Liver (tissue), 9 donors: ENCODE results near the gene CACNG4. TPM values are rescaled to one million over a fixed set of nuclear protein-coding genes. Genes with fewer than 3 reads are reported as not detected.

Experiments
- DNase-seq: peaks from one replicate; pipeline ENCODE4 v3.0.0-alpha.2; 2017; ENCODE audit warnings: low spot score
- H3K27ac ChIP-seq, 2 donors: one replicate each; pipeline ENCODE4 v1.7.0; 2013; ENCODE audit warnings: inconsistent platforms in 2 of 2, low read length in 2 of 2, control low read depth in 1 of 2, low read depth in 1 of 2, mild to moderate bottlenecking in 1 of 2
- H3K27me3 ChIP-seq, 4 donors: one replicate each; pipeline versions ENCODE4 v1.6.1 to v1.7.0; 2013; ENCODE audit warnings: low read length in 3 of 4, inconsistent platforms in 1 of 4, mild to moderate bottlenecking in 1 of 4, moderate library complexity in 1 of 4; ENCODE audit not compliant: control insufficient read depth in 4 of 4, insufficient read depth in 4 of 4
- H3K36me3 ChIP-seq, 4 donors: one replicate each; pipeline versions ENCODE4 v1.6.1 to v1.7.0; 2013; ENCODE audit warnings: low read length in 3 of 4, mild to moderate bottlenecking in 3 of 4, low read depth in 1 of 4, moderate library complexity in 1 of 4; ENCODE audit not compliant: control insufficient read depth in 4 of 4, insufficient read depth in 3 of 4
- H3K4me1 ChIP-seq, 4 donors: one replicate each; pipeline versions ENCODE4 v1.6.1 to v1.7.0; 2013; ENCODE audit warnings: low read length in 3 of 4, mild to moderate bottlenecking in 3 of 4, moderate library complexity in 1 of 4; ENCODE audit not compliant: control insufficient read depth in 4 of 4, insufficient read depth in 4 of 4
- H3K4me3 ChIP-seq, 3 donors: one replicate each; pipeline versions ENCODE4 v1.6.1 to v1.7.0; 2013; ENCODE audit warnings: low read length in 3 of 3, control low read depth in 1 of 3, low read depth in 1 of 3, mild to moderate bottlenecking in 1 of 3
- H3K9ac ChIP-seq, 2 donors: one replicate each; pipeline ENCODE4 v1.7.0; 2013; ENCODE audit warnings: low read length in 2 of 2, mild to moderate bottlenecking in 2 of 2, moderate library complexity in 2 of 2, control low read depth in 1 of 2, low read depth in 1 of 2
- H3K9me3 ChIP-seq, 4 donors: one replicate each; pipeline versions ENCODE4 v1.6.1 to v1.7.0; 2013; ENCODE audit warnings: low read length in 3 of 4; ENCODE audit not compliant: control insufficient read depth in 4 of 4
- CTCF ChIP-seq: fragments of 150-350 bp; IDR thresholded peaks from 2 replicates; pipeline ENCODE4 v1.5.1; 2017; ENCODE audit warnings: improper control_type of control experiment, low read depth, low read length; ENCODE audit not compliant: missing input control
- HNF4A ChIP-seq, 2 donors: conservative IDR thresholded peaks; 2 replicates each; pipeline ENCODE4 v1.6.1; 2016; ENCODE audit warnings: antibody characterized with exemption in 2 of 2, mild to moderate bottlenecking in 2 of 2
- HNF4G ChIP-seq: IDR thresholded peaks from 2 replicates; pipeline ENCODE4 v1.6.1; 2016; ENCODE audit warnings: antibody characterized with exemption
- JUND ChIP-seq, 2 donors: IDR thresholded peaks; 2 replicates each; pipeline ENCODE4 v1.6.1; 2016; ENCODE audit warnings: antibody characterized with exemption in 2 of 2
- MAX ChIP-seq: IDR thresholded peaks from 2 replicates; pipeline ENCODE4 v1.6.1; 2016; ENCODE audit warnings: antibody characterized with exemption
- NR2F2 ChIP-seq: IDR thresholded peaks from 2 replicates; pipeline ENCODE4 v1.6.1; 2016; ENCODE audit warnings: antibody characterized with exemption
- RAD21 ChIP-seq, 2 donors: IDR thresholded peaks; 2 replicates each; pipeline ENCODE4 v1.6.1; 2016; ENCODE audit warnings: antibody characterized with exemption in 2 of 2, mild to moderate bottlenecking in 2 of 2
- REST ChIP-seq: IDR thresholded peaks from 2 replicates; pipeline ENCODE4 v1.6.1; 2016; ENCODE audit warnings: antibody characterized with exemption, mild to moderate bottlenecking
- RXRA ChIP-seq, 2 donors: IDR thresholded peaks; 2 replicates each; pipeline ENCODE4 v1.6.1; 2017 to 2018; ENCODE audit warnings: antibody characterized with exemption in 2 of 2, mild to moderate bottlenecking in 1 of 2
- SP1 ChIP-seq: IDR thresholded peaks from 2 replicates; pipeline ENCODE4 v1.6.1; 2018; ENCODE audit warnings: antibody characterized with exemption, mild to moderate bottlenecking
- ZBTB33 ChIP-seq: IDR thresholded peaks from 2 replicates; pipeline ENCODE4 v1.6.1; 2016; ENCODE audit warnings: antibody characterized with exemption
- WGBS: extraction: QIAGEN DNeasy Blood & Tissue Kit; methylation state at CpG from one replicate; pipeline ENCODE4 v1.1.7; 2013; 5-methylcytosine and 5-hydroxymethylcytosine counted together
- polyA plus RNA-seq, 2 donors: library from polyadenylated mRNA; stranded (reverse) in 1 of 2; unstranded in 1 of 2; fragments of 200-250 nt in 1 of 2; fragments of >200 nt in 1 of 2; fragmentation: Nextera tagmentation in 1 of 2; extraction: Ambion mirVana in 1 of 2; gene quantifications; one replicate each; pipeline versions ENCODE4 v1.2.1 to v1.2.3, GENCODE V29; 2013 to 2015
- total RNA-seq, 2 donors: library from RNA; depleted of rRNA; stranded (reverse); fragments of >200 nt; gene quantifications; one replicate each; pipeline ENCODE4 v1.2.3, GENCODE V29; 2014
- donor health status: healthy.
- donor health status: healthy.
- donor health status: healthy.
- donor health status: healthy.
- donor health status: healthy.

The CACNG4 gene
- total and polyA plus RNA-seq, 4 donors, result 0.02 to 0.09 (median 0.08) TPM; not detected in 1

GRCh38 chr17:67020293-67020766, 55.8 kb downstream of the CACNG4 start:
- Histone ChIP-seq H3K4me1 (no peaks in the 10 kb centered on the region), H3K4me3 (no peak overlapping the region), H3K9ac (no peak overlapping the region), H3K27me3 (no peaks in the 10 kb centered on the region), H3K27ac (no peak overlapping the region), H3K36me3 (no peaks in the 10 kb centered on the region), H3K9me3 (no peaks in the 10 kb centered on the region)
- TF ChIP-seq HNF4A (conservative IDR thresholded peaks at IDR 0.05), result no peak
- WGBS, result 89% methylated on average over 11 of the region's 11 CpGs
- no peak for DNase-seq

GRCh38 chr17:67021196-67021595, 56.7 kb downstream of the CACNG4 start:
- Histone ChIP-seq H3K36me3 (no peaks in the 10 kb centered on the region), H3K4me1 (no peaks in the 10 kb centered on the region), H3K9ac (no peak overlapping the region), H3K4me3 (no peak overlapping the region), H3K27ac (no peak overlapping the region), H3K27me3 (no peaks in the 10 kb centered on the region), H3K9me3 (no peaks in the 10 kb centered on the region)
- 95% methylated on average over 7 of the region's 7 CpGs for WGBS
- no peak for DNase-seq
- TF ChIP-seq REST, result no peak
- TF ChIP-seq HNF4A (conservative IDR thresholded peaks at IDR 0.05), result no peak
- TF ChIP-seq CTCF, result no peak
- no peak for TF ChIP-seq MAX
- TF ChIP-seq JUND (IDR thresholded peaks at IDR 0.05), result no peak
- TF ChIP-seq HNF4G, result no peak
- TF ChIP-seq RAD21 (IDR thresholded peaks at IDR 0.05), result no peak
- no peak for TF ChIP-seq ZBTB33
- TF ChIP-seq NR2F2, result no peak
- no peak for TF ChIP-seq SP1
- TF ChIP-seq RXRA (IDR thresholded peaks at IDR 0.05), result no peak
